ENCODE results near the gene NUDT6.

- TF ChIP-seq CTCF (IDR thresholded peaks at IDR 0.05; ENCODE audit: poor library complexity, severe bottlenecking) (no peak), SMC3 (conservative IDR thresholded peaks at IDR 0.05; ENCODE audit: poor library complexity) (no peak), EP300 (conservative IDR thresholded peaks at IDR 0.05; ENCODE audit: poor library complexity, severe bottlenecking) (no peak)
Measured at GRCh38 chr4:122884499-122884898, 37.9 kb downstream of the NUDT6 start.

Data from neural cell (in vitro differentiated cells).